HCT116 (cell line): ENCODE data around the gene METTL27. TPM values are rescaled to one million over a fixed set of nuclear protein-coding genes. Genes with fewer than 3 reads are reported as not detected.

ENCODE experiments used
- ATAC-seq: fragments of 200-7000 bp; cut with Tn5 transposase; 2 replicates; pipeline ENCODE4 v1.9.1; 2020; ENCODE audit warnings: mild to moderate bottlenecking, moderate library complexity
- BruUV-seq: library from RNA; stranded (reverse); fragments of 400-500 nt; replicated peaks from 2 replicates; lab custom pipeline; 2021; lab: Mats Ljungman, UMichigan
- CTCF ChIA-PET: fragments of 300-600 bp; sonication (Branson Sonifier 250); formaldehyde crosslinking; loops from one replicate; lab custom pipeline; 2021; ENCODE audit warnings: antibody characterized with exemption; lab: Charles Lee
- POLR2A ChIA-PET: fragments of 300-600, 350-600 bp; sonication (Branson Sonifier 250); formaldehyde crosslinking; loops from one replicate; lab custom pipeline; 2021; ENCODE audit warnings: antibody characterized with exemption; lab: Charles Lee
- RAD21 ChIA-PET, 2 experiments: fragments of 300-600 bp; sonication (Branson Sonifier 250); formaldehyde crosslinking; loops; one replicate each; lab custom pipeline; 2023; ENCODE audit warnings: low total read pairs in 2 of 2; ENCODE audit not compliant: uncharacterized antibody in 2 of 2, unreplicated experiment in 2 of 2, low non-redundant PET in 1 of 2; lab: Charles Lee
- DNase-seq: peaks from one replicate; pipeline ENCODE4 v3.0.0-alpha.2; 2010; ENCODE audit warnings: low read depth, low spot score
- H2AFZ ChIP-seq: fragments of 200-600 bp; shearing (Covaris generic), sonication (generic); 2 replicates; pipeline ENCODE4 v1.6.1; 2017; ENCODE audit warnings: low read depth, mixed run types, mixed read lengths, antibody characterized with exemption, low read length; ENCODE audit not compliant: poor library complexity, severe bottlenecking
- H3K27ac ChIP-seq: 2 replicates; pipeline ENCODE4 v1.5.1; 2012; ENCODE audit warnings: low read depth, low read length
- H3K27me3 ChIP-seq: fragments of 200-600 bp; sonication (generic); 2 replicates; pipeline ENCODE4 v1.6.1; 2016; ENCODE audit warnings: mixed run types, low read length, mixed read lengths; ENCODE audit not compliant: insufficient read depth
- H3K36me3 ChIP-seq, 2 experiments: fragments of 200-500 bp in 1 of 2; fragments of 200-600 bp in 1 of 2; sonication (Bioruptor generic) in 1 of 2; sonication (generic) in 1 of 2; 2 replicates each; pipeline versions ENCODE4 v1.5.1 to v1.6.1; 2014 to 2016; ENCODE audit warnings: low read length in 2 of 2, inconsistent platforms in 1 of 2, mixed read lengths in 1 of 2, mixed run types in 1 of 2; ENCODE audit not compliant: insufficient read depth in 2 of 2, control insufficient read depth in 1 of 2
- H3K4me1 ChIP-seq, 2 experiments: fragments of 200-600 bp in 1 of 2; sonication (generic) in 1 of 2; 2 replicates each; pipeline versions ENCODE4 v1.5.1 to v1.6.1; 2012 to 2017; ENCODE audit warnings: low read length in 2 of 2, inconsistent platforms in 1 of 2, mild to moderate bottlenecking in 1 of 2, mixed read lengths in 1 of 2, mixed run types in 1 of 2, moderate library complexity in 1 of 2; ENCODE audit not compliant: insufficient read depth in 2 of 2, control insufficient read depth in 1 of 2
- H3K4me2 ChIP-seq: fragments of 200-600 bp; sonication (generic); 2 replicates; pipeline ENCODE4 v1.6.1; 2017; ENCODE audit warnings: mixed run types, low read length, mixed read lengths
- H3K4me3 ChIP-seq, 2 experiments: fragments of 200-600 bp in 1 of 2; sonication (generic) in 1 of 2; replicated peaks in 1 of 2; 2 replicates each; pipeline ENCODE4 v1.5.1; 2011 to 2016; ENCODE audit warnings: low read length in 2 of 2, control low read depth in 1 of 2, low read depth in 1 of 2, mild to moderate bottlenecking in 1 of 2, mixed read lengths in 1 of 2, mixed run types in 1 of 2
- H3K79me2 ChIP-seq: fragments of 200-600 bp; sonication (generic); 2 replicates; pipeline ENCODE4 v1.6.1; 2017; ENCODE audit warnings: mild to moderate bottlenecking, mixed run types, low read length, moderate library complexity, mixed read lengths; ENCODE audit not compliant: insufficient read depth
- H3K9ac ChIP-seq: fragments of 200-600 bp; sonication (generic); 2 replicates; pipeline ENCODE4 v1.6.1; 2016; ENCODE audit warnings: low read length, mixed read lengths
- H3K9me2 ChIP-seq: fragments of 200-600 bp; sonication (generic), shearing (Covaris generic); 2 replicates; pipeline ENCODE4 v1.6.1; 2017; ENCODE audit warnings: mixed run types, mild to moderate bottlenecking, moderate library complexity; ENCODE audit not compliant: insufficient read depth
- H3K9me3 ChIP-seq, 2 experiments: fragments of 200-500 bp in 1 of 2; fragments of 200-600 bp in 1 of 2; sonication (Bioruptor generic) in 1 of 2; sonication (generic) in 1 of 2; 2 replicates each; pipeline ENCODE4 v1.6.1; 2014 to 2017; ENCODE audit warnings: low read length in 2 of 2, mixed read lengths in 2 of 2, inconsistent platforms in 1 of 2, low read depth in 1 of 2, mild to moderate bottlenecking in 1 of 2, mixed run types in 1 of 2, moderate library complexity in 1 of 2; ENCODE audit not compliant: control insufficient read depth in 1 of 2, insufficient read depth in 1 of 2
- H4K20me1 ChIP-seq: fragments of 200-600 bp; sonication (generic), shearing (Covaris generic); 2 replicates; pipeline ENCODE4 v1.6.1; 2017; ENCODE audit warnings: mixed run types, mild to moderate bottlenecking, moderate library complexity; ENCODE audit not compliant: insufficient read depth
- CBX3 ChIP-seq: IDR thresholded peaks from 2 replicates; pipeline ENCODE4 v1.6.1; 2012; ENCODE audit warnings: low read depth
- EGR1 ChIP-seq: IDR thresholded peaks from 2 replicates; pipeline ENCODE4 v1.6.1; 2012; ENCODE audit warnings: low read depth
- ELF1 ChIP-seq: IDR thresholded peaks from 2 replicates; pipeline ENCODE4 v1.6.1; 2012; ENCODE audit warnings: low read depth, borderline replicate concordance
- EZH2 ChIP-seq: fragments of 200-600 bp; sonication (generic); IDR thresholded peaks from 2 replicates; pipeline ENCODE4 v1.6.1; 2017; ENCODE audit warnings: antibody characterized with exemption, mixed run types
- EZH2phosphoT487 ChIP-seq: fragments of 200-600 bp; IDR thresholded peaks from 2 replicates; pipeline ENCODE4 v1.6.1; 2018; ENCODE audit warnings: antibody characterized with exemption, borderline replicate concordance
- POLR2A ChIP-seq: IDR thresholded peaks from 2 replicates; pipeline ENCODE4 v1.7.0; 2011; ENCODE audit warnings: borderline replicate concordance; ENCODE audit not compliant: insufficient read depth, insufficient read length; ENCODE audit errors: extremely low read depth
- SP1 ChIP-seq: IDR thresholded peaks from 2 replicates; pipeline ENCODE4 v1.6.1; 2012; ENCODE audit warnings: low read depth
- TCF7L2 ChIP-seq: IDR thresholded peaks from 2 replicates; pipeline ENCODE4 v1.7.0; 2011; ENCODE audit warnings: borderline replicate concordance, inconsistent platforms; ENCODE audit not compliant: insufficient read depth, insufficient read length; ENCODE audit errors: extremely low read depth
- ZFX ChIP-seq: fragments of 450-650 bp; IDR thresholded peaks from 2 replicates; pipeline ENCODE4 v1.6.1; 2017
- intact Hi-C: fragments of 100-400 bp; cut with micrococcal nuclease; formaldehyde crosslinking; loops from 2 replicates; pipeline ENCODE4 v1.10.0; 2022
- total RNA-seq: library from RNA; stranded (reverse); gene quantifications from one replicate; pipeline ENCODE4 v1.2.1, GENCODE V29; 2021; ENCODE audit not compliant: unreplicated experiment
- TF ChIP-seq, protein P1 (sequence below): IDR thresholded peaks from 2 replicates; pipeline ENCODE4 v1.6.1; 2012
- TF ChIP-seq, protein P2 (sequence below): IDR thresholded peaks from 2 replicates; pipeline ENCODE4 v1.6.1; 2012; ENCODE audit warnings: low read depth
- TF ChIP-seq, protein P3 (sequence below): IDR thresholded peaks from 2 replicates; pipeline ENCODE4 v1.6.1; 2012

METTL27 gene
- total RNA-seq, 1 experiment from 2014 or later, result 30.4 TPM

DNA sequence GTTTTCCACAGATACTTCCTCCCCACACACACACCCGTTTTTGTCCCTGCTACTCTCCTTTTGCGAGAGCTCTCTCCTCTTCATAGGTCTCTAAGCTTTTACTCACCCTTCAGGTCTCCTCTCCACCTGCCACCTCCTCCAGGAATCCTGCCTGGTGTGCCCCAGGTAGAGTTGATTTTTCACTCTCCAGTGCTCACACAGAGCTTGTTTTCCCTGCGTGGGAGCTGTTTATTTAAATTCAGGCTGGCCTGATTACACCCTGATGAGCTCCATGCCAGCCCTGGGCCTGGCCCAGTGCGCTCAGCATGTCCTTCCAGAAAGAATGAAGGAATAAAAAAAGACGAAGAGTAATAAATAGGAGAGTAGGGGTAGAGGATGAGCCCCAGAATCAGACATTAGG, 19.1 kb downstream of the METTL27 start:
- Histone ChIP-seq H3K27ac (peak overlapping the region; percentile 82), H3K4me3 (peak overlapping the region in 1 of 2 experiments; percentile 42; a peak in 2 of 4 replicates), H3K9me3 (no peaks in the 10 kb centered on the region), H3K4me2 (peak overlapping the region; percentile 94)
- no peak for DNase-seq
- intact Hi-C loops, result loop anchor here (2.0 kb wide), 1 partner anchor 14 kb away; no protein-coding TSS in a partner anchor
- no peak for TF ChIP-seq POLR2A
- no peak for TF ChIP-seq SP1
- TF ChIP-seq CBX3, result no peak
- no peak for TF ChIP-seq TCF7L2
- TF ChIP-seq, protein P1, sequence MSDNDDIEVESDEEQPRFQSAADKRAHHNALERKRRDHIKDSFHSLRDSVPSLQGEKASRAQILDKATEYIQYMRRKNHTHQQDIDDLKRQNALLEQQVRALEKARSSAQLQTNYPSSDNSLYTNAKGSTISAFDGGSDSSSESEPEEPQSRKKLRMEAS, result no peak
- TF ChIP-seq, protein P2, sequence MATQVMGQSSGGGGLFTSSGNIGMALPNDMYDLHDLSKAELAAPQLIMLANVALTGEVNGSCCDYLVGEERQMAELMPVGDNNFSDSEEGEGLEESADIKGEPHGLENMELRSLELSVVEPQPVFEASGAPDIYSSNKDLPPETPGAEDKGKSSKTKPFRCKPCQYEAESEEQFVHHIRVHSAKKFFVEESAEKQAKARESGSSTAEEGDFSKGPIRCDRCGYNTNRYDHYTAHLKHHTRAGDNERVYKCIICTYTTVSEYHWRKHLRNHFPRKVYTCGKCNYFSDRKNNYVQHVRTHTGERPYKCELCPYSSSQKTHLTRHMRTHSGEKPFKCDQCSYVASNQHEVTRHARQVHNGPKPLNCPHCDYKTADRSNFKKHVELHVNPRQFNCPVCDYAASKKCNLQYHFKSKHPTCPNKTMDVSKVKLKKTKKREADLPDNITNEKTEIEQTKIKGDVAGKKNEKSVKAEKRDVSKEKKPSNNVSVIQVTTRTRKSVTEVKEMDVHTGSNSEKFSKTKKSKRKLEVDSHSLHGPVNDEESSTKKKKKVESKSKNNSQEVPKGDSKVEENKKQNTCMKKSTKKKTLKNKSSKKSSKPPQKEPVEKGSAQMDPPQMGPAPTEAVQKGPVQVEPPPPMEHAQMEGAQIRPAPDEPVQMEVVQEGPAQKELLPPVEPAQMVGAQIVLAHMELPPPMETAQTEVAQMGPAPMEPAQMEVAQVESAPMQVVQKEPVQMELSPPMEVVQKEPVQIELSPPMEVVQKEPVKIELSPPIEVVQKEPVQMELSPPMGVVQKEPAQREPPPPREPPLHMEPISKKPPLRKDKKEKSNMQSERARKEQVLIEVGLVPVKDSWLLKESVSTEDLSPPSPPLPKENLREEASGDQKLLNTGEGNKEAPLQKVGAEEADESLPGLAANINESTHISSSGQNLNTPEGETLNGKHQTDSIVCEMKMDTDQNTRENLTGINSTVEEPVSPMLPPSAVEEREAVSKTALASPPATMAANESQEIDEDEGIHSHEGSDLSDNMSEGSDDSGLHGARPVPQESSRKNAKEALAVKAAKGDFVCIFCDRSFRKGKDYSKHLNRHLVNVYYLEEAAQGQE, result no peak
- TF ChIP-seq, protein P3, sequence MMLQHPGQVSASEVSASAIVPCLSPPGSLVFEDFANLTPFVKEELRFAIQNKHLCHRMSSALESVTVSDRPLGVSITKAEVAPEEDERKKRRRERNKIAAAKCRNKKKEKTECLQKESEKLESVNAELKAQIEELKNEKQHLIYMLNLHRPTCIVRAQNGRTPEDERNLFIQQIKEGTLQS, result no peak
- TF ChIP-seq EZH2phosphoT487, result no peak
- TF ChIP-seq ZFX, result no peak
- no peak for TF ChIP-seq EGR1
- no peak for TF ChIP-seq ELF1
- no peak for TF ChIP-seq EZH2
- TF ChIP-seq, all 23 proteins: peak for 0
- Histone ChIP-seq H3K79me2 (no peaks in the 10 kb centered on the region), H3K9me2 (no peaks in the 10 kb centered on the region), H3K27me3 (no peaks in the 10 kb centered on the region), H3K4me1 (peaks cover 64 to 80% of the 10 kb centered on the region in 2 experiments), H3K9ac (peak overlapping the region; percentile 61), H4K20me1 (no peaks in the 10 kb centered on the region), H2AFZ (no peak overlapping the region), H3K36me3 (no peaks in the 10 kb centered on the region)
- CTCF ChIA-PET, result interaction anchor here (1.1 kb wide), 1 partner anchor 24 kb away, joined by 3 read pairs; no protein-coding TSS in a partner anchor
- no TSS peak for BruUV-seq
- ATAC-seq, result no peak
- RAD21 ChIA-PET, result interaction anchor here in 1 of 2 experiments (0.6 kb wide), 1 partner anchor 13 kb away, joined by 4 read pairs; no protein-coding TSS in a partner anchor
- POLR2A ChIA-PET, result interaction anchor here (1.4 to 3.5 kb wide), 8 partner anchors 7 to 85 kb away, joined by 4 to 30 read pairs (median 7); partner anchors contain the start of genes ABHD11, CLDN4 and METTL27
